Psoas muscle (tissue), 8 donors: Measurements from ENCODE around the gene FGR. TPM values are rescaled to one million over a fixed set of nuclear protein-coding genes. Genes with fewer than 3 reads are reported as not detected.
A peak's percentile ranks its signal among the peaks of the same experiment; 100 is the strongest.

ENCODE experiments used
- ATAC-seq, 4 donors: fragments of 200-7000 bp; cut with Tn5 transposase; one replicate each; pipeline ENCODE4 v1.9.1; 2020; ENCODE audit warnings: moderate library complexity in 3 of 4, mild to moderate bottlenecking in 2 of 4
- DNase-seq, 2 donors: peaks; one replicate each; pipeline ENCODE4 v3.0.0-alpha.2; 2020
- H3K27ac ChIP-seq: fragments of 200-600 bp; one replicate; pipeline ENCODE4 v1.8.0; 2022
- H3K27me3 ChIP-seq, 3 donors: fragments of 200-600 bp in 1 of 3; one replicate each; pipeline versions ENCODE4 v1.6.1 to v1.8.0; 2013 to 2022; ENCODE audit warnings: low read length in 2 of 3, mild to moderate bottlenecking in 2 of 3, moderate library complexity in 1 of 3; ENCODE audit not compliant: insufficient read depth in 3 of 3
- H3K36me3 ChIP-seq, 2 donors: fragments of 200-600 bp in 1 of 2; one replicate each; pipeline versions ENCODE4 v1.6.1 to v1.8.0; 2013 to 2022; ENCODE audit warnings: low read depth in 1 of 2, mild to moderate bottlenecking in 1 of 2, moderate library complexity in 1 of 2; ENCODE audit not compliant: insufficient read depth in 1 of 2
- H3K4me1 ChIP-seq: fragments of 200-600 bp; one replicate; pipeline ENCODE4 v1.8.0; 2022
- H3K4me3 ChIP-seq: fragments of 200-600 bp; one replicate; pipeline ENCODE4 v1.8.0; 2022; ENCODE audit warnings: mild to moderate bottlenecking
- H3K9me3 ChIP-seq: fragments of 200-600 bp; one replicate; pipeline ENCODE4 v1.8.0; 2022
- CTCF ChIP-seq: fragments of 200-600 bp; IDR thresholded peaks from one replicate; pipeline ENCODE4 v1.8.0; 2022; ENCODE audit warnings: antibody characterized with exemption
- whole genome bisulfite sequencing, 3 donors: extraction: QIAGEN DNeasy Blood & Tissue Kit; methylation state at CpG; one replicate each; pipeline versions ENCODE4 v1.1.6 to v1.1.7; 2013; 5-methylcytosine and 5-hydroxymethylcytosine counted together
- intact Hi-C, 2 donors: fragments of 100-400 bp; cut with DNase I; formaldehyde crosslinking; loops; one replicate each; pipeline versions ENCODE4 v1.11.0 to v1.14.2; 2022
- polyA plus RNA-seq, 3 donors: library from polyadenylated mRNA; stranded (reverse); fragments of 200-250 nt; gene quantifications; one replicate each; pipeline ENCODE4 v1.2.3, GENCODE V29; 2013
- total RNA-seq, 4 donors: library from RNA; stranded (reverse); fragmentation: NEBNext Ultra II Directional in 2 of 4; extraction: Animal tissue kit (Norgen Biotek cat#: 25700) in 2 of 4; gene quantifications; one replicate each; pipeline versions ENCODE4 v1.2.1 to v1.2.4, GENCODE V29; 2021 to 2023
- donor health status: healthy with polysubstance abuse.
- donor health status: DM: no; HTN: no; CAD: no; lungs with moderate emphysema.
- donor health status: Bipolar disorder and iron deficiency.
- donor health status: healthy.
- donor health status: DM: yes; HTN: yes; CAD: no.
- donor health status: DM: no; HTN: no; CAD: no.
- donor health status: DM: no; HTN: no; CAD: no.
- donor health status: DM: yes; HTN: yes; CAD: no.

Gene FGR
- total and polyA plus RNA-seq, 7 donors: 1.3 to 3.8 (median 2.8) TPM

- TF ChIP-seq CTCF: no peak
- DNase-seq: no peak
- H3K4me3 ChIP-seq: no peak overlapping the region
- H3K36me3 ChIP-seq: no peaks in the 10 kb centered on the region
- no peak for ATAC-seq
- peaks cover 0 to 2% (median 0%) of the 10 kb centered on the region in 3 donors for H3K27me3 ChIP-seq
- peaks cover 5% of the 10 kb centered on the region for H3K9me3 ChIP-seq
- intact Hi-C loops: loop anchor here in 1 of 2 donors (10.0 kb wide), 1 partner anchor 46 kb away; the partner anchor contains the start of gene FAM76A
- no peak overlapping the region for H3K27ac ChIP-seq
- H3K4me1 ChIP-seq: no peaks in the 10 kb centered on the region
These were observed 43.8 kb upstream of the FGR start for GRCh38 chr1:27678747-27679146.

GRCh38 chr1:27676410-27676809 is 41.4 kb upstream of the FGR start:
- Histone ChIP-seq H3K4me1 (peaks cover 8% of the 10 kb centered on the region), H3K9me3 (peaks cover 5% of the 10 kb centered on the region), H3K27ac (no peak overlapping the region), H3K36me3 (no peaks in the 10 kb centered on the region), H3K27me3 (no peaks in the 10 kb centered on the region), H3K4me3 (no peak overlapping the region)
- no peak for ATAC-seq
- 94 to 100% (median 100%) methylated on average over 1 of the region's 1 CpG for WGBS, 3 donors
- no peak for TF ChIP-seq CTCF
- no peak for DNase-seq
- intact Hi-C loops: loop anchor here in 1 of 2 donors (10.0 kb wide), 1 partner anchor 48 kb away; the partner anchor contains the start of gene FAM76A

- peak overlapping the region; percentile 73 for H3K4me3 ChIP-seq
- no peaks in the 10 kb centered on the region for H3K9me3 ChIP-seq
- no peaks in the 10 kb centered on the region for H3K27me3 ChIP-seq
- peak overlapping the region; percentile 77 for H3K27ac ChIP-seq
- no peaks in the 10 kb centered on the region for H3K36me3 ChIP-seq
- DNase-seq: no peak
- peaks cover 13% of the 10 kb centered on the region for H3K4me1 ChIP-seq
- no peak for ATAC-seq
- intact Hi-C loops: loop anchor here (5.0 to 10.0 kb wide), 2 partner anchors 50 to 52 kb away; partner anchors contain the start of gene FAM76A (in 1 of the 2)
- no peak for TF ChIP-seq CTCF
These were observed 37.7 kb upstream of the FGR start for GRCh38 chr1:27672750-27673112.

- DNase-seq: peak; percentile 79 to 87
- ATAC-seq: peak; percentile 92 to 96 (median 94)
- Histone ChIP-seq H3K4me3 (peak within 1 kb of the TSS; percentile 73), H3K9me3 (no peaks in the 10 kb centered on the region), H3K36me3 (peaks cover 0 to 3% of the 10 kb centered on the region in 2 donors), H3K27ac (peak within 1 kb of the TSS; percentile 77), H3K27me3 (no peaks in the 10 kb centered on the region), H3K4me1 (peaks cover 13% of the 10 kb centered on the region)
- intact Hi-C loops: loop anchor here (5.0 to 10.0 kb wide), 2 partner anchors 50 to 53 kb away; partner anchors contain the start of gene FAM76A (in 1 of the 2)
- WGBS, 3 donors: 0 to 1% (median 1%) methylated on average over 10 of the region's 10 CpGs
- TF ChIP-seq CTCF: peak; percentile 36
These were observed 37.2 kb upstream of the FGR start, which contains the start of gene IFI6 for GRCh38 chr1:27671964-27672749. Gene IFI6 (minus strand): TSS chr1:27672192. CDS start chr1:27669314, 2,878 bp downstream.
